Panc1 (cell line): ENCODE results near the gene KCNH5. TPM values are rescaled to one million over a fixed set of nuclear protein-coding genes. Genes with fewer than 3 reads are reported as not detected.

Experiments
- ATAC-seq: fragments of 200-7000 bp; cut with Tn5 transposase; 2 replicates; pipeline ENCODE4 v1.9.1; 2020; ENCODE audit warnings: mild to moderate bottlenecking, moderate library complexity
- BruUV-seq: library from RNA; stranded (reverse); fragments of 400-500 nt; replicated peaks from 2 replicates; lab custom pipeline; 2021; lab: Mats Ljungman, UMichigan
- CTCF ChIA-PET: fragments of 300-600 bp; sonication (Branson Sonifier 250); formaldehyde crosslinking; loops from one replicate; lab custom pipeline; 2022; ENCODE audit warnings: antibody characterized with exemption; lab: Charles Lee
- POLR2A ChIA-PET: fragments of 300-600 bp; sonication (Branson Sonifier 250); formaldehyde crosslinking; loops from one replicate; lab custom pipeline; 2022; ENCODE audit warnings: antibody characterized with exemption; lab: Charles Lee
- DNase-seq: peaks from one replicate; pipeline ENCODE4 v3.0.0-alpha.2; 2010; ENCODE audit warnings: low read depth, low spot score
- H3K27ac ChIP-seq: 2 replicates; pipeline ENCODE4 v1.5.1; 2011; ENCODE audit warnings: mild to moderate bottlenecking, low read length, inconsistent platforms
- H3K27me3 ChIP-seq: fragments of 200-500 bp; sonication (Bioruptor generic); 2 replicates; pipeline ENCODE4 v1.6.0; 2014; ENCODE audit warnings: low read length, inconsistent platforms; ENCODE audit not compliant: control insufficient read depth, insufficient read depth
- H3K36me3 ChIP-seq: fragments of 200-500 bp; sonication (Bioruptor generic); 2 replicates; pipeline ENCODE4 v1.5.1; 2014; ENCODE audit warnings: inconsistent platforms, mild to moderate bottlenecking, low read length, moderate library complexity; ENCODE audit not compliant: control insufficient read depth, insufficient read depth
- H3K4me1 ChIP-seq: 2 replicates; pipeline ENCODE4 v1.5.1; 2011; ENCODE audit warnings: inconsistent platforms, mild to moderate bottlenecking, low read length, moderate library complexity; ENCODE audit not compliant: control insufficient read depth, insufficient read depth
- H3K4me3 ChIP-seq, 2 experiments: 2 replicates each; pipeline ENCODE4 v1.5.1; 2011 to 2012; ENCODE audit warnings: low read depth in 2 of 2, low read length in 2 of 2, mild to moderate bottlenecking in 2 of 2, inconsistent platforms in 1 of 2, moderate library complexity in 1 of 2
- H3K9me3 ChIP-seq: fragments of 200-500 bp; sonication (Bioruptor generic); 2 replicates; pipeline ENCODE4 v1.5.1; 2014; ENCODE audit warnings: low read depth, mild to moderate bottlenecking, inconsistent platforms, low read length, moderate library complexity; ENCODE audit not compliant: control insufficient read depth, insufficient read depth
- CTCF ChIP-seq: fragments of 450-650 bp; IDR thresholded peaks from 2 replicates; pipeline ENCODE4 v1.5.1; 2017; ENCODE audit warnings: mild to moderate bottlenecking
- POLR2AphosphoS5 ChIP-seq: IDR thresholded peaks from 2 replicates; pipeline ENCODE4 v1.6.1; 2012; ENCODE audit warnings: mild to moderate bottlenecking, low read depth, low read length, moderate library complexity
- REST ChIP-seq, 2 experiments: IDR thresholded peaks; 2 replicates each; pipeline ENCODE4 v1.6.1; 2011 to 2012; ENCODE audit warnings: low read depth in 2 of 2, control low read depth in 1 of 2, low read length in 1 of 2, mild to moderate bottlenecking in 1 of 2, moderate library complexity in 1 of 2; ENCODE audit not compliant: insufficient read depth in 1 of 2
- SIN3A ChIP-seq: IDR thresholded peaks from 2 replicates; pipeline ENCODE4 v1.6.1; 2012; ENCODE audit warnings: low read depth, mild to moderate bottlenecking, low read length, moderate library complexity, borderline replicate concordance; ENCODE audit not compliant: insufficient read depth
- TCF7L2 ChIP-seq: IDR thresholded peaks from 2 replicates; pipeline ENCODE4 v1.6.1; 2011; ENCODE audit warnings: mild to moderate bottlenecking, low read depth, low read length, inconsistent platforms
- in situ Hi-C: cut with HindIII; loops from 2 replicates; pipeline ENCODE4 v1.10.0; 2016; ENCODE audit warnings: low sequenced_read_pairs, low pct_unique_long_range_greater_than_20kb
- intact Hi-C: fragments of 100-400 bp; cut with micrococcal nuclease; formaldehyde crosslinking; loops from one replicate; pipeline ENCODE4 v1.10.0; 2022; ENCODE audit not compliant: unreplicated experiment
- total RNA-seq: library from RNA; stranded (reverse); gene quantifications from one replicate; pipeline ENCODE4 v1.2.1, GENCODE V29; 2021; ENCODE audit not compliant: unreplicated experiment

Gene KCNH5
- total RNA-seq, 1 experiment from 2014 or later = not detected

- H3K4me3 ChIP-seq = no peak overlapping the region
- intact Hi-C loops = no loop called here
- no peaks in the 10 kb centered on the region for H3K9me3 ChIP-seq
- BruUV-seq = no TSS peak
- TF ChIP-seq REST (IDR thresholded peaks at IDR 0.05; ENCODE audit: insufficient read depth in 1 of 2, low read depth in 2 of 2, low read length in 1 of 2) = no peak
- no peak for TF ChIP-seq CTCF
- no peak for TF ChIP-seq POLR2AphosphoS5
- TF ChIP-seq SIN3A = no peak
- TF ChIP-seq TCF7L2 = no peak
- ChIA-PET CTCF (no interaction called here), POLR2A (no interaction called here)
- H3K27ac ChIP-seq = no peak overlapping the region
- in situ Hi-C loops = no loop called here
- ATAC-seq = no peak
- no peaks in the 10 kb centered on the region for H3K4me1 ChIP-seq
- H3K36me3 ChIP-seq = no peaks in the 10 kb centered on the region
- no peaks in the 10 kb centered on the region for H3K27me3 ChIP-seq
- DNase-seq = no peak
Observed at GRCh38 chr14:62847168-62847567, 198.1 kb downstream of the KCNH5 start.

GRCh38 chr14:62844546-62844945 lies 200.7 kb downstream of the KCNH5 start:
- in situ Hi-C loops = no loop called here
- POLR2A ChIA-PET = no interaction called here
- intact Hi-C loops = no loop called here

More at GRCh38 chr14:62844546-62844945, 200.7 kb downstream of the KCNH5 start:
- Histone ChIP-seq H3K4me3 (no peak overlapping the region), H3K4me1 (no peaks in the 10 kb centered on the region), H3K9me3 (no peaks in the 10 kb centered on the region), H3K27ac (no peak overlapping the region), H3K36me3 (no peaks in the 10 kb centered on the region), H3K27me3 (no peaks in the 10 kb centered on the region)
- ATAC-seq (no peak), DNase-seq (no peak)
- BruUV-seq = no TSS peak
- no peak for TF ChIP-seq CTCF
- no peak for TF ChIP-seq SIN3A
- TF ChIP-seq POLR2AphosphoS5 = no peak
- TF ChIP-seq REST (IDR thresholded peaks at IDR 0.05; ENCODE audit: insufficient read depth in 1 of 2, low read depth in 2 of 2, low read length in 1 of 2) = no peak
- no peak for TF ChIP-seq TCF7L2
- CTCF ChIA-PET = no interaction called here
